K562 (cell line): ENCODE results near the gene MAP1LC3A.

ENCODE experiments used
- FOXA1 ChIP-seq: fragments of 450-650 bp; IDR thresholded peaks from 2 replicates; pipeline ENCODE4 v1.6.1; 2016; ENCODE audit warnings: mild to moderate bottlenecking, borderline replicate concordance
- MAFG ChIP-seq: fragments of 450-650 bp; conservative IDR thresholded peaks from 2 replicates; pipeline ENCODE4 v1.6.1; 2016; ENCODE audit warnings: missing genetic modification characterization, missing compliant biosample characterization
- NCOA1 ChIP-seq: fragments of 450-650 bp; IDR thresholded peaks from 2 replicates; pipeline ENCODE4 v1.6.1; 2016; ENCODE audit warnings: low read depth
- POLR2A ChIP-seq: fragments of 450-650 bp; conservative IDR thresholded peaks from 2 replicates; pipeline ENCODE4 v1.6.1; 2016
- TCF3 ChIP-seq: sonication (generic); formaldehyde crosslinking; IDR thresholded peaks from 2 replicates; pipeline ENCODE4 v1.4.0; 2020; ENCODE audit warnings: mild to moderate bottlenecking, missing genetic modification reagents
- TF ChIP-seq, protein P1 (sequence below): sonication (generic); formaldehyde crosslinking; IDR thresholded peaks from 2 replicates; pipeline ENCODE4 v1.8.0; 2023; ENCODE audit warnings: mild to moderate bottlenecking, missing genetic modification reagents
- TF ChIP-seq, protein P2 (sequence below): fragments of 250-450 bp; sonication (Bioruptor Pico); IDR thresholded peaks from 2 replicates; pipeline ENCODE4 v1.8.0; 2021; ENCODE audit warnings: borderline replicate concordance, mild to moderate bottlenecking, moderate library complexity; ENCODE audit not compliant: poor library complexity, severe bottlenecking
- TF ChIP-seq, protein P3 (sequence below): fragments of 250-450 bp; sonication (Bioruptor Pico); IDR thresholded peaks from 2 replicates; pipeline ENCODE4 v1.5.0; 2021
- TF ChIP-seq, protein P4 (sequence below), 3 experiments: IDR thresholded peaks in 2 of 3; conservative IDR thresholded peaks in 1 of 3; 2 replicates each; pipeline ENCODE4 v1.5.1; 2011 to 2012; ENCODE audit warnings: low read length in 3 of 3, mild to moderate bottlenecking in 3 of 3, control low read depth in 2 of 3, improper control_type of control experiment in 1 of 3, inconsistent platforms in 1 of 3, low read depth in 1 of 3, mixed read lengths in 1 of 3, moderate library complexity in 1 of 3; ENCODE audit not compliant: insufficient read depth in 2 of 3
- TF ChIP-seq, protein P5 (sequence below), 2 experiments: fragments of 450-650 bp in 1 of 2; sonication (generic) in 1 of 2; formaldehyde crosslinking in 1 of 2; IDR thresholded peaks; 2 replicates each; pipeline versions ENCODE4 v1.7.1 to v1.9.0; 2016 to 2022; ENCODE audit warnings: inconsistent platforms in 1 of 2, mild to moderate bottlenecking in 1 of 2, missing genetic modification reagents in 1 of 2
- TF ChIP-seq, protein P6 (sequence below): sonication (generic); formaldehyde crosslinking; IDR thresholded peaks from 2 replicates; pipeline ENCODE4 v1.5.0; 2020; ENCODE audit warnings: missing genetic modification reagents

DNA sequence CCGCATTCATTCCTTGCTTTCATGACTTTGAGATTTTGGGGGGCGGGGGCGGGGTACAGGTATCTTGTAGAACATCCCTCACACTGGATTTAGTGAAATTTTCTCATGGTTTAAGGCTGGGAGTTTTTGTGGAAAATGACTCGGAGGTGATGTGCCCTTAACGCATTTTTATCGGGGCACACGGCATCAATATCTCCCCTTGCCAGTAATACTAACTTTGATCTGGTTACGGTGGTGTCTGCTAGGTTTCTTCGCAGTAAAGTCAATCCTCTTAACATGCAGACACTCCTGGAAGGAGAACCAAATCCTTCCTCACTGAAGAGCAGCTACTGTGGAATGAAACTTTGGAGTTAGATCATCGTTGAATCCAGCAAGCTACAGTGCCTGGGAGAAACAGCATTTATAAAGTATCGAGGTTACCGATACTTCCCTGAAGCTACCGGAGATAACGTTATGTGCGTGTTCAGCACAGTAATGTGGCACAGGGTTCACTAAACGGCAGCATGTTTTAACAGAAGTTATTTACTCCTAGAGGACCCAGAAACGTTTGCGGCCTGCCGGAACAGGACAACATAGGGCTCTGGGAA is 43.5 kb upstream of the MAP1LC3A start:
- TF ChIP-seq, protein P1, sequence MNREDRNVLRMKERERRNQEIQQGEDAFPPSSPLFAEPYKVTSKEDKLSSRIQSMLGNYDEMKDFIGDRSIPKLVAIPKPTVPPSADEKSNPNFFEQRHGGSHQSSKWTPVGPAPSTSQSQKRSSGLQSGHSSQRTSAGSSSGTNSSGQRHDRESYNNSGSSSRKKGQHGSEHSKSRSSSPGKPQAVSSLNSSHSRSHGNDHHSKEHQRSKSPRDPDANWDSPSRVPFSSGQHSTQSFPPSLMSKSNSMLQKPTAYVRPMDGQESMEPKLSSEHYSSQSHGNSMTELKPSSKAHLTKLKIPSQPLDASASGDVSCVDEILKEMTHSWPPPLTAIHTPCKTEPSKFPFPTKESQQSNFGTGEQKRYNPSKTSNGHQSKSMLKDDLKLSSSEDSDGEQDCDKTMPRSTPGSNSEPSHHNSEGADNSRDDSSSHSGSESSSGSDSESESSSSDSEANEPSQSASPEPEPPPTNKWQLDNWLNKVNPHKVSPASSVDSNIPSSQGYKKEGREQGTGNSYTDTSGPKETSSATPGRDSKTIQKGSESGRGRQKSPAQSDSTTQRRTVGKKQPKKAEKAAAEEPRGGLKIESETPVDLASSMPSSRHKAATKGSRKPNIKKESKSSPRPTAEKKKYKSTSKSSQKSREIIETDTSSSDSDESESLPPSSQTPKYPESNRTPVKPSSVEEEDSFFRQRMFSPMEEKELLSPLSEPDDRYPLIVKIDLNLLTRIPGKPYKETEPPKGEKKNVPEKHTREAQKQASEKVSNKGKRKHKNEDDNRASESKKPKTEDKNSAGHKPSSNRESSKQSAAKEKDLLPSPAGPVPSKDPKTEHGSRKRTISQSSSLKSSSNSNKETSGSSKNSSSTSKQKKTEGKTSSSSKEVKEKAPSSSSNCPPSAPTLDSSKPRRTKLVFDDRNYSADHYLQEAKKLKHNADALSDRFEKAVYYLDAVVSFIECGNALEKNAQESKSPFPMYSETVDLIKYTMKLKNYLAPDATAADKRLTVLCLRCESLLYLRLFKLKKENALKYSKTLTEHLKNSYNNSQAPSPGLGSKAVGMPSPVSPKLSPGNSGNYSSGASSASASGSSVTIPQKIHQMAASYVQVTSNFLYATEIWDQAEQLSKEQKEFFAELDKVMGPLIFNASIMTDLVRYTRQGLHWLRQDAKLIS = no peak
- TF ChIP-seq, protein P2, sequence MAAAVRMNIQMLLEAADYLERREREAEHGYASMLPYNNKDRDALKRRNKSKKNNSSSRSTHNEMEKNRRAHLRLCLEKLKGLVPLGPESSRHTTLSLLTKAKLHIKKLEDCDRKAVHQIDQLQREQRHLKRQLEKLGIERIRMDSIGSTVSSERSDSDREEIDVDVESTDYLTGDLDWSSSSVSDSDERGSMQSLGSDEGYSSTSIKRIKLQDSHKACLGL (CRISPR knock-in tag) = no peak
- TF ChIP-seq, protein P3, sequence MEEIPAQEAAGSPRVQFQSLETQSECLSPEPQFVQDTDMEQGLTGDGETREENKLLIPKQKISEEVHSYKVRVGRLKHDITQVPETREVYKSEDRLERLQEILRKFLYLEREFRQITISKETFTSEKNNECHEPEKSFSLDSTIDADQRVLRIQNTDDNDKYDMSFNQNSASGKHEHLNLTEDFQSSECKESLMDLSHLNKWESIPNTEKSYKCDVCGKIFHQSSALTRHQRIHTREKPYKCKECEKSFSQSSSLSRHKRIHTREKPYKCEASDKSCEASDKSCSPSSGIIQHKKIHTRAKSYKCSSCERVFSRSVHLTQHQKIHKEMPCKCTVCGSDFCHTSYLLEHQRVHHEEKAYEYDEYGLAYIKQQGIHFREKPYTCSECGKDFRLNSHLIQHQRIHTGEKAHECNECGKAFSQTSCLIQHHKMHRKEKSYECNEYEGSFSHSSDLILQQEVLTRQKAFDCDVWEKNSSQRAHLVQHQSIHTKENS (CRISPR knock-in tag) = no peak
- TF ChIP-seq NCOA1 (no peak), MAFG (tag) (no peak), POLR2A (no peak; the same call in 1 of the 2 replicates), TCF3 (CRISPR knock-in tag) (no peak), FOXA1 (no peak)
- TF ChIP-seq, protein P4, sequence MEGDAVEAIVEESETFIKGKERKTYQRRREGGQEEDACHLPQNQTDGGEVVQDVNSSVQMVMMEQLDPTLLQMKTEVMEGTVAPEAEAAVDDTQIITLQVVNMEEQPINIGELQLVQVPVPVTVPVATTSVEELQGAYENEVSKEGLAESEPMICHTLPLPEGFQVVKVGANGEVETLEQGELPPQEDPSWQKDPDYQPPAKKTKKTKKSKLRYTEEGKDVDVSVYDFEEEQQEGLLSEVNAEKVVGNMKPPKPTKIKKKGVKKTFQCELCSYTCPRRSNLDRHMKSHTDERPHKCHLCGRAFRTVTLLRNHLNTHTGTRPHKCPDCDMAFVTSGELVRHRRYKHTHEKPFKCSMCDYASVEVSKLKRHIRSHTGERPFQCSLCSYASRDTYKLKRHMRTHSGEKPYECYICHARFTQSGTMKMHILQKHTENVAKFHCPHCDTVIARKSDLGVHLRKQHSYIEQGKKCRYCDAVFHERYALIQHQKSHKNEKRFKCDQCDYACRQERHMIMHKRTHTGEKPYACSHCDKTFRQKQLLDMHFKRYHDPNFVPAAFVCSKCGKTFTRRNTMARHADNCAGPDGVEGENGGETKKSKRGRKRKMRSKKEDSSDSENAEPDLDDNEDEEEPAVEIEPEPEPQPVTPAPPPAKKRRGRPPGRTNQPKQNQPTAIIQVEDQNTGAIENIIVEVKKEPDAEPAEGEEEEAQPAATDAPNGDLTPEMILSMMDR (IDR thresholded peaks at IDR 0.05 in 2 of 3, conservative IDR thresholded peaks at IDR 0.05 in 1 of 3; ENCODE audit: insufficient read depth in 2 of 3, low read depth in 1 of 3, low read length in 3 of 3) = no peak
- TF ChIP-seq, protein P5, sequence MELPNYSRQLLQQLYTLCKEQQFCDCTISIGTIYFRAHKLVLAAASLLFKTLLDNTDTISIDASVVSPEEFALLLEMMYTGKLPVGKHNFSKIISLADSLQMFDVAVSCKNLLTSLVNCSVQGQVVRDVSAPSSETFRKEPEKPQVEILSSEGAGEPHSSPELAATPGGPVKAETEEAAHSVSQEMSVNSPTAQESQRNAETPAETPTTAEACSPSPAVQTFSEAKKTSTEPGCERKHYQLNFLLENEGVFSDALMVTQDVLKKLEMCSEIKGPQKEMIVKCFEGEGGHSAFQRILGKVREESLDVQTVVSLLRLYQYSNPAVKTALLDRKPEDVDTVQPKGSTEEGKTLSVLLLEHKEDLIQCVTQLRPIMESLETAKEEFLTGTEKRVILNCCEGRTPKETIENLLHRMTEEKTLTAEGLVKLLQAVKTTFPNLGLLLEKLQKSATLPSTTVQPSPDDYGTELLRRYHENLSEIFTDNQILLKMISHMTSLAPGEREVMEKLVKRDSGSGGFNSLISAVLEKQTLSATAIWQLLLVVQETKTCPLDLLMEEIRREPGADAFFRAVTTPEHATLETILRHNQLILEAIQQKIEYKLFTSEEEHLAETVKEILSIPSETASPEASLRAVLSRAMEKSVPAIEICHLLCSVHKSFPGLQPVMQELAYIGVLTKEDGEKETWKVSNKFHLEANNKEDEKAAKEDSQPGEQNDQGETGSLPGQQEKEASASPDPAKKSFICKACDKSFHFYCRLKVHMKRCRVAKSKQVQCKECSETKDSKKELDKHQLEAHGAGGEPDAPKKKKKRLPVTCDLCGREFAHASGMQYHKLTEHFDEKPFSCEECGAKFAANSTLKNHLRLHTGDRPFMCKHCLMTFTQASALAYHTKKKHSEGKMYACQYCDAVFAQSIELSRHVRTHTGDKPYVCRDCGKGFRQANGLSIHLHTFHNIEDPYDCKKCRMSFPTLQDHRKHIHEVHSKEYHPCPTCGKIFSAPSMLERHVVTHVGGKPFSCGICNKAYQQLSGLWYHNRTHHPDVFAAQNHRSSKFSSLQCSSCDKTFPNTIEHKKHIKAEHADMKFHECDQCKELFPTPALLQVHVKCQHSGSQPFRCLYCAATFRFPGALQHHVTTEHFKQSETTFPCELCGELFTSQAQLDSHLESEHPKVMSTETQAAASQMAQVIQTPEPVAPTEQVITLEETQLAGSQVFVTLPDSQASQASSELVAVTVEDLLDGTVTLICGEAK (IDR thresholded peaks at IDR 0.05) = no peak
- TF ChIP-seq, protein P5 (CRISPR knock-in tag; IDR thresholded peaks at IDR 0.05) = no peak
- TF ChIP-seq, protein P6, sequence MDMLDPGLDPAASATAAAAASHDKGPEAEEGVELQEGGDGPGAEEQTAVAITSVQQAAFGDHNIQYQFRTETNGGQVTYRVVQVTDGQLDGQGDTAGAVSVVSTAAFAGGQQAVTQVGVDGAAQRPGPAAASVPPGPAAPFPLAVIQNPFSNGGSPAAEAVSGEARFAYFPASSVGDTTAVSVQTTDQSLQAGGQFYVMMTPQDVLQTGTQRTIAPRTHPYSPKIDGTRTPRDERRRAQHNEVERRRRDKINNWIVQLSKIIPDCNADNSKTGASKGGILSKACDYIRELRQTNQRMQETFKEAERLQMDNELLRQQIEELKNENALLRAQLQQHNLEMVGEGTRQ (CRISPR knock-in tag) = no peak
